Panc1 (cell line): ENCODE data around the gene UBE2U.

Experiments used
- POLR2AphosphoS5 ChIP-seq: IDR thresholded peaks from 2 replicates; pipeline ENCODE4 v1.6.1; 2012; ENCODE audit warnings: mild to moderate bottlenecking, low read depth, low read length, moderate library complexity
- REST ChIP-seq, 2 experiments: IDR thresholded peaks; 2 replicates each; pipeline ENCODE4 v1.6.1; 2011 to 2012; ENCODE audit warnings: low read depth in 2 of 2, control low read depth in 1 of 2, low read length in 1 of 2, mild to moderate bottlenecking in 1 of 2, moderate library complexity in 1 of 2; ENCODE audit not compliant: insufficient read depth in 1 of 2
- SIN3A ChIP-seq: IDR thresholded peaks from 2 replicates; pipeline ENCODE4 v1.6.1; 2012; ENCODE audit warnings: low read depth, mild to moderate bottlenecking, low read length, moderate library complexity, borderline replicate concordance; ENCODE audit not compliant: insufficient read depth
- TCF7L2 ChIP-seq: IDR thresholded peaks from 2 replicates; pipeline ENCODE4 v1.6.1; 2011; ENCODE audit warnings: mild to moderate bottlenecking, low read depth, low read length, inconsistent platforms
- TF ChIP-seq, protein P1 (sequence below): fragments of 450-650 bp; IDR thresholded peaks from 2 replicates; pipeline ENCODE4 v1.5.1; 2017; ENCODE audit warnings: mild to moderate bottlenecking

- TF ChIP-seq, protein P1, sequence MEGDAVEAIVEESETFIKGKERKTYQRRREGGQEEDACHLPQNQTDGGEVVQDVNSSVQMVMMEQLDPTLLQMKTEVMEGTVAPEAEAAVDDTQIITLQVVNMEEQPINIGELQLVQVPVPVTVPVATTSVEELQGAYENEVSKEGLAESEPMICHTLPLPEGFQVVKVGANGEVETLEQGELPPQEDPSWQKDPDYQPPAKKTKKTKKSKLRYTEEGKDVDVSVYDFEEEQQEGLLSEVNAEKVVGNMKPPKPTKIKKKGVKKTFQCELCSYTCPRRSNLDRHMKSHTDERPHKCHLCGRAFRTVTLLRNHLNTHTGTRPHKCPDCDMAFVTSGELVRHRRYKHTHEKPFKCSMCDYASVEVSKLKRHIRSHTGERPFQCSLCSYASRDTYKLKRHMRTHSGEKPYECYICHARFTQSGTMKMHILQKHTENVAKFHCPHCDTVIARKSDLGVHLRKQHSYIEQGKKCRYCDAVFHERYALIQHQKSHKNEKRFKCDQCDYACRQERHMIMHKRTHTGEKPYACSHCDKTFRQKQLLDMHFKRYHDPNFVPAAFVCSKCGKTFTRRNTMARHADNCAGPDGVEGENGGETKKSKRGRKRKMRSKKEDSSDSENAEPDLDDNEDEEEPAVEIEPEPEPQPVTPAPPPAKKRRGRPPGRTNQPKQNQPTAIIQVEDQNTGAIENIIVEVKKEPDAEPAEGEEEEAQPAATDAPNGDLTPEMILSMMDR, result no peak
- TF ChIP-seq POLR2AphosphoS5, result no peak
- no peak for TF ChIP-seq TCF7L2
- no peak for TF ChIP-seq REST (IDR thresholded peaks at IDR 0.05; ENCODE audit: insufficient read depth in 1 of 2, low read depth in 2 of 2, low read length in 1 of 2)
- TF ChIP-seq SIN3A, result no peak
Observed at GRCh38 chr1:64223329-64224151, 20.1 kb downstream of the UBE2U start.
